PFSK-1 (cell line): ENCODE results near the gene MAP4K2.

Experiments used
- FOXP2 ChIP-seq: optimal IDR thresholded peaks from 2 replicates; pipeline ENCODE3; 2011; ENCODE audit warnings: borderline replicate concordance, control low read depth, inconsistent platforms; ENCODE audit not compliant: insufficient read depth; ENCODE audit errors: extremely low read length, extremely low read depth
- POLR2AphosphoS5 ChIP-seq: IDR thresholded peaks from 2 replicates; pipeline ENCODE4 v1.6.1; 2012; ENCODE audit warnings: low read depth, mild to moderate bottlenecking, control low read depth, low read length, moderate library complexity
- SIN3A ChIP-seq: IDR thresholded peaks from 2 replicates; pipeline ENCODE4 v1.6.1; 2012; ENCODE audit warnings: mild to moderate bottlenecking, low read length, moderate library complexity, borderline replicate concordance; ENCODE audit not compliant: insufficient read depth
- TAF1 ChIP-seq: IDR thresholded peaks from 2 replicates; pipeline ENCODE4 v1.6.1; 2012; ENCODE audit warnings: low read length, control low read depth, borderline replicate concordance; ENCODE audit not compliant: insufficient read depth
- TF ChIP-seq, protein P1 (sequence below), 2 experiments: IDR thresholded peaks; 2 replicates each; pipeline versions ENCODE4 v1.6.1 to v1.8.0; 2011 to 2012; ENCODE audit warnings: low read depth in 2 of 2, low read length in 2 of 2, control low read depth in 1 of 2, inconsistent platforms in 1 of 2, mild to moderate bottlenecking in 1 of 2, moderate library complexity in 1 of 2; ENCODE audit not compliant: insufficient read depth in 1 of 2

Gene MAP4K2

DNA sequence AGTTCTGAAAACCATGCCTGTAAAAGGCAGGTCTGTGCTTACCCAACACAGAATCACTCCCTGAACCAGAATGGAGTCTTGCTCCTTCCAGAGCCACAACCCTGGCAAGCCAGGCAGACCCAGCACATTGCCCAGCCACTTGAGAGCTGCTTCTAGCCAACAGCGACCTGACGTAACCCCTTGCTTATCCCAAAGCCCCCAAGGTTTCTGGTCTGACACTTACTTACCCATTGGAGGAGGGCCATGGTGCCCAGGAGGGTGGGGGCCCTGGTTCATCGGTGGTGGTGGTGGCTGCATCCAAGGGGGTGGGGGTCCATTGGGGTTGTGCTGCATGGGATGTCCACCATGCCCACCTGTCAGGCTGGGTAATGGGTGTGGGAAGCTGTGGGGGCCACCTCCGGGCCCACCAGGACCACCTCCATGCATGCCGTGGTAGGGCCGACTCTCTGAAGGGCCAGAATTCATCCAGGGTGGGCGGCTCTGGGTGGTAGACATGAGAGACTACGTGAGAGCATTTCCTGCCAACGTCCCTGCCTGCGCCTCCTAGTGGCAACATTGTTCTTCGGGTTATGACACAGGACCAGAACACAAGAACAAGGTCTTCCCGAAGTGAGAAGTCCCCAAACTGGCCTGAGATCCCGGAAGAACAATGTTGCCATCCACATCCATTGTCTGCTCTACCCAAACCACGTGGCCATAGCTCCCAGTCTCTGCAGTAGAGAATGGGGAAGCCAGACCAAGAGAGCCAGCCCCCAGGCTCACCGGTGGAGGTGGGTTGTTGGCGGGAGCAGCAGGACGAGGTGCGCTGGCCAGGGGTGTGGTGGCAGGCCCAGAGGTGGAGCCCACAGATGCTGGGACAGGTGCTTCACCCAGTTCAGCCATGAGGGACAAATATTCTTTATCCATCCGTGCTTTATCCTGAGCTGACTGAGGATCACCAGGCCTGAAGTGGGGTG lies 35.4 kb downstream of the MAP4K2 start:
- TF ChIP-seq POLR2AphosphoS5 (no peak; the same call in 1 of the 2 replicates), SIN3A (no peak), FOXP2 (no peak), TAF1 (no peak)
- TF ChIP-seq, protein P1, sequence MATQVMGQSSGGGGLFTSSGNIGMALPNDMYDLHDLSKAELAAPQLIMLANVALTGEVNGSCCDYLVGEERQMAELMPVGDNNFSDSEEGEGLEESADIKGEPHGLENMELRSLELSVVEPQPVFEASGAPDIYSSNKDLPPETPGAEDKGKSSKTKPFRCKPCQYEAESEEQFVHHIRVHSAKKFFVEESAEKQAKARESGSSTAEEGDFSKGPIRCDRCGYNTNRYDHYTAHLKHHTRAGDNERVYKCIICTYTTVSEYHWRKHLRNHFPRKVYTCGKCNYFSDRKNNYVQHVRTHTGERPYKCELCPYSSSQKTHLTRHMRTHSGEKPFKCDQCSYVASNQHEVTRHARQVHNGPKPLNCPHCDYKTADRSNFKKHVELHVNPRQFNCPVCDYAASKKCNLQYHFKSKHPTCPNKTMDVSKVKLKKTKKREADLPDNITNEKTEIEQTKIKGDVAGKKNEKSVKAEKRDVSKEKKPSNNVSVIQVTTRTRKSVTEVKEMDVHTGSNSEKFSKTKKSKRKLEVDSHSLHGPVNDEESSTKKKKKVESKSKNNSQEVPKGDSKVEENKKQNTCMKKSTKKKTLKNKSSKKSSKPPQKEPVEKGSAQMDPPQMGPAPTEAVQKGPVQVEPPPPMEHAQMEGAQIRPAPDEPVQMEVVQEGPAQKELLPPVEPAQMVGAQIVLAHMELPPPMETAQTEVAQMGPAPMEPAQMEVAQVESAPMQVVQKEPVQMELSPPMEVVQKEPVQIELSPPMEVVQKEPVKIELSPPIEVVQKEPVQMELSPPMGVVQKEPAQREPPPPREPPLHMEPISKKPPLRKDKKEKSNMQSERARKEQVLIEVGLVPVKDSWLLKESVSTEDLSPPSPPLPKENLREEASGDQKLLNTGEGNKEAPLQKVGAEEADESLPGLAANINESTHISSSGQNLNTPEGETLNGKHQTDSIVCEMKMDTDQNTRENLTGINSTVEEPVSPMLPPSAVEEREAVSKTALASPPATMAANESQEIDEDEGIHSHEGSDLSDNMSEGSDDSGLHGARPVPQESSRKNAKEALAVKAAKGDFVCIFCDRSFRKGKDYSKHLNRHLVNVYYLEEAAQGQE (IDR thresholded peaks at IDR 0.05; ENCODE audit: insufficient read depth in 1 of 2, low read depth in 2 of 2, low read length in 2 of 2), result no peak

DNA sequence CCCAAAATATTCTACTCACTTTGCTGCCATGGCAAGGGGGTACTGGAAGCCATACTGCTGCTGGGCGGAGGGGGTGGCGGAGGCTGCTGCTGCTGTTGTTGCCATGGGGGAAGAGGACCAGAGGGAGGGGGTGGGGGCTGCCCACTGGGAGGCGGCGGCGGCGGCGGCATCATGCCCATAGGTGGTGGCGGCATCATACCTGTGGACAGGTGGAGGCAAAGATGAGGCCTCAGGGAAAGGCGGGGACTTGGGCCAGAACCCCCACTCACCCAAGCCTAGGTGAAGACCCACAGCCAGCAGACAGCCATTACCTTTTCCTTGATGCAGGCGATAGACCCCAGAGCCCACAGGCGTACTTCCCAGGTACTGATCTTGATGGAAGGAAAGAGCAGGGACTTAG lies 36.1 kb downstream of the MAP4K2 start:
- TF ChIP-seq, protein P1 (IDR thresholded peaks at IDR 0.05; ENCODE audit: insufficient read depth in 1 of 2, low read depth in 2 of 2, low read length in 2 of 2), result no peak
- TF ChIP-seq TAF1 (no peak), SIN3A (no peak), FOXP2 (no peak)

DNA sequence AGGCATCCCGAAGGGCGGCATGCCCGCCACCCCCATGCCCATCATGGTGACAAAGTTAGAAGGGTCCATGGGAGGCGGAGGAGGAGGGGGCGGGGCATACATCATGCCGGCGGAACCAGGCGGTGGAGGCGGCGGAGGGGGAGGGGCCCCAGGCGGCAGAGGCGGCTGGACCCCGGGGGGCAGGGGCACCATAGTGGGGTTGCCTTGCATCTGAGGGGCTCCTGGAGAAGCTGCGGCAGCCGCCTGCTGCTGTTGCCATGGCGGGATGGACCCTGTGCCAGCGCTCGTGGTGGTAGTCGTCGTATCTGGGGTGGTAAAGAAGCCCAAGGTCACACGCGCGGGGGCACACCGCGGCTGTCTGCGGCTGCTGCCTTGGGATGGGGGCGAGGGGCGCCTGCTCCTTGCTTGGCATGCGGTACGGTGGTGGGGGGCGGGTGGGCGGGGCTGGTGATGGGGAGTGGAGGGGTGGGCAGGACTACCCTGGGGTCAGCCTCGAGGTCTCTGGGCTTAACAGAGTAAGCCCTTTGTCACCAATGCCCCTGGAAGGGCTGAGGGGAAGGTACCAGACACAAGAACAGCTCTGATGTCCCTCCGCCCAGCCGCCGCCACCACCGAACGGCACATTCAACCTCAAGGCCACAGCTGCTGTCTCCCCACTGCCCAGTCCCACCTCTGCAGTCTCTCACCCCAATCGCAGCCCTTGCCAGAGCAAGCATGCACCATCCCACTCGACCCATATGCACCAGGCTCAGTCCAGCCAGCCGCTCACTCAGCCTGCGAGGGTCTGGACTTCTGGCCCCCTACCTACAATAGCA lies 37.0 kb downstream of the MAP4K2 start:
- TF ChIP-seq POLR2AphosphoS5 (no peak), SIN3A (no peak), FOXP2 (no peak), TAF1 (no peak)
- TF ChIP-seq, protein P1 (IDR thresholded peaks at IDR 0.05; ENCODE audit: insufficient read depth in 1 of 2, low read depth in 2 of 2, low read length in 2 of 2), result no peak

DNA sequence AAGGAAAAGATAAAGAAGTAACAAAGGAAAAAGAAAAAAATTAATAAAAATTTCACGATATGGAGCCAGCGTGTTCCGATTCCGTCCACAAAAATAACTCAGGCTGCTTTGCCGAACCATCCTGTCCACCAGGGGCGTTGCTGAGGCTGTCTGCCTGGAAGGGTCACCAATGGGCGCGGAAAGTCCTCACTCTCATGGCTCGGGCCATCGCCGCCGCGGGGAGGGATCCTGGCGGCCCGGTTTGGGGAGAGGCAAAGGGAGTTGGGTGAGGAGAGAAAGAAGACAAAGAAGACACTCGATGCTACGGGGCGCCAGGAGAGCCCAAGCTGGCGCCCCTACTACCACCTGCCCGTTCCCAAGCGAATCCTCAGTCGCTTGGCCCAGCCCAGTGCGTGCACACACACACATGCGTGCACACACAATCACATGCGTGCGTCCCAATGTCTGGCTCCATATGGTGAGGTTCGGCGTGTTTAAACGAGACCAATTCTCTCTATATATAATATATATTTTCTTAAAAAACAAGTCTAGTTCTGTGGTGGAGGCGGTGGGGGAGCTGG lies 37.6 kb downstream of the MAP4K2 start:
- TF ChIP-seq SIN3A (no peak), TAF1 (no peak), POLR2AphosphoS5 (peak; percentile 6; the same call in 1 of the 2 replicates), FOXP2 (no peak)
- TF ChIP-seq, protein P1 (IDR thresholded peaks at IDR 0.05; ENCODE audit: insufficient read depth in 1 of 2, low read depth in 2 of 2, low read length in 2 of 2), result no peak
